HepG2 (cell line): ENCODE results near the gene WASHC3. TPM values are rescaled to one million over a fixed set of nuclear protein-coding genes. Genes with fewer than 3 reads are reported as not detected.

Experiments used
- AGO2 ChIP-seq: fragments of 200-400 bp; formaldehyde crosslinking; optimal IDR thresholded peaks from 2 replicates; pipeline ENCODE3; 2017; ENCODE audit warnings: mild to moderate bottlenecking, low read depth, low read length, moderate library complexity
- ATAD3A ChIP-seq: sonication (generic); formaldehyde crosslinking; IDR thresholded peaks from 2 replicates; pipeline ENCODE4 v1.4.0; 2020; ENCODE audit warnings: missing genetic modification reagents
- EHMT2 ChIP-seq: fragments of 200-600 bp; sonication (generic); IDR thresholded peaks from 2 replicates; pipeline ENCODE4 v1.7.0; 2017; ENCODE audit warnings: antibody characterized with exemption, low read depth, low read length, borderline replicate concordance
- EP300 ChIP-seq, 3 experiments: sonication (generic) in 1 of 3; formaldehyde crosslinking in 1 of 3; IDR thresholded peaks; 2 replicates each; pipeline versions ENCODE4 v1.5.1 to v1.6.1; 2011 to 2020; ENCODE audit warnings: low read depth in 2 of 3, low read length in 2 of 3, borderline replicate concordance in 1 of 3, improper control_type of control experiment in 1 of 3, mild to moderate bottlenecking in 1 of 3, missing genetic modification reagents in 1 of 3, moderate library complexity in 1 of 3
- FLYWCH1 ChIP-seq: sonication (generic); formaldehyde crosslinking; IDR thresholded peaks from 2 replicates; pipeline ENCODE4 v1.8.1; 2023; ENCODE audit warnings: mild to moderate bottlenecking, missing genetic modification reagents
- FOSL1 ChIP-seq: sonication (generic); formaldehyde crosslinking; IDR thresholded peaks from 2 replicates; pipeline ENCODE4 v1.9.0; 2021; ENCODE audit warnings: missing genetic modification reagents, borderline replicate concordance
- IRX3 ChIP-seq: sonication (generic); formaldehyde crosslinking; IDR thresholded peaks from 2 replicates; pipeline ENCODE4 v1.8.1; 2023; ENCODE audit warnings: mild to moderate bottlenecking, low read depth, missing genetic modification reagents, borderline replicate concordance
- MEIS1 ChIP-seq: sonication (generic); formaldehyde crosslinking; IDR thresholded peaks from 2 replicates; pipeline ENCODE4 v1.9.0; 2021; ENCODE audit warnings: mild to moderate bottlenecking, missing genetic modification reagents, moderate library complexity, borderline replicate concordance
- NFKBIZ ChIP-seq: IDR thresholded peaks from 2 replicates; pipeline ENCODE4 v1.6.1; 2018; ENCODE audit warnings: missing genetic modification reagents, missing compliant biosample characterization
- NPAS2 ChIP-seq: sonication (generic); formaldehyde crosslinking; IDR thresholded peaks from 2 replicates; pipeline ENCODE4 v1.8.0; 2022; ENCODE audit warnings: mild to moderate bottlenecking, missing genetic modification reagents, borderline replicate concordance
- PHF8 ChIP-seq: sonication (generic); formaldehyde crosslinking; IDR thresholded peaks from 2 replicates; pipeline ENCODE4 v1.5.0; 2020; ENCODE audit warnings: missing genetic modification reagents
- SAFB2 ChIP-seq: sonication (generic); formaldehyde crosslinking; IDR thresholded peaks from 2 replicates; pipeline ENCODE4 v1.5.1; 2020; ENCODE audit warnings: missing genetic modification reagents, low read depth, mild to moderate bottlenecking, borderline replicate concordance
- ZNF720 ChIP-seq: sonication (generic); formaldehyde crosslinking; IDR thresholded peaks from 2 replicates; pipeline ENCODE4 v1.4.0; 2020; ENCODE audit warnings: missing genetic modification reagents
- polyA plus RNA-seq, 8 experiments: library from polyadenylated mRNA; depleted of rRNA in 3 of 8; stranded (reverse) in 7 of 8; unstranded in 1 of 8; fragments of >200 nt; fragmentation: Illumina TruSeq in 4 of 8; extraction: Trizol in 4 of 8; gene quantifications; 2 replicates each; pipeline versions ENCODE4 v1.2.1 to v1.2.3, GENCODE V29; 2011 to 2016; ENCODE audit warnings: low read depth in 4 of 8, missing spikeins in 1 of 8, mixed read lengths in 1 of 8; ENCODE audit not compliant: insufficient read depth in 1 of 8
- total RNA-seq, 5 experiments: library from RNA; depleted of rRNA; stranded (reverse); fragments of >200 nt; fragmentation: Illumina TruSeq; extraction: Trizol; gene quantifications; 2 replicates each; pipeline ENCODE4 v1.2.3, GENCODE V29; 2016; ENCODE audit warnings: low read depth in 1 of 5
- TF ChIP-seq, protein P1 (sequence below): sonication (generic); formaldehyde crosslinking; IDR thresholded peaks from 2 replicates; pipeline ENCODE4 v1.5.1; 2020; ENCODE audit warnings: mild to moderate bottlenecking, missing genetic modification reagents, moderate library complexity
- TF ChIP-seq, protein P2 (sequence below): sonication (generic); formaldehyde crosslinking; IDR thresholded peaks from 2 replicates; pipeline ENCODE4 v1.5.0; 2020; ENCODE audit warnings: missing genetic modification reagents
- TF ChIP-seq, protein P3 (sequence below): sonication (generic); formaldehyde crosslinking; IDR thresholded peaks from 2 replicates; pipeline ENCODE4 v1.5.0; 2020; ENCODE audit warnings: missing genetic modification reagents
- TF ChIP-seq, protein P4 (sequence below): sonication (generic); formaldehyde crosslinking; IDR thresholded peaks from 2 replicates; pipeline ENCODE4 v1.4.0; 2020; ENCODE audit warnings: low read depth, missing genetic modification reagents

WASHC3 gene
- total and polyA plus RNA-seq, 2 of the 13 experiments (the other 11 are each of a cell fraction or from before 2014, with no cell fraction given) = 32.7 to 47.3 TPM

DNA sequence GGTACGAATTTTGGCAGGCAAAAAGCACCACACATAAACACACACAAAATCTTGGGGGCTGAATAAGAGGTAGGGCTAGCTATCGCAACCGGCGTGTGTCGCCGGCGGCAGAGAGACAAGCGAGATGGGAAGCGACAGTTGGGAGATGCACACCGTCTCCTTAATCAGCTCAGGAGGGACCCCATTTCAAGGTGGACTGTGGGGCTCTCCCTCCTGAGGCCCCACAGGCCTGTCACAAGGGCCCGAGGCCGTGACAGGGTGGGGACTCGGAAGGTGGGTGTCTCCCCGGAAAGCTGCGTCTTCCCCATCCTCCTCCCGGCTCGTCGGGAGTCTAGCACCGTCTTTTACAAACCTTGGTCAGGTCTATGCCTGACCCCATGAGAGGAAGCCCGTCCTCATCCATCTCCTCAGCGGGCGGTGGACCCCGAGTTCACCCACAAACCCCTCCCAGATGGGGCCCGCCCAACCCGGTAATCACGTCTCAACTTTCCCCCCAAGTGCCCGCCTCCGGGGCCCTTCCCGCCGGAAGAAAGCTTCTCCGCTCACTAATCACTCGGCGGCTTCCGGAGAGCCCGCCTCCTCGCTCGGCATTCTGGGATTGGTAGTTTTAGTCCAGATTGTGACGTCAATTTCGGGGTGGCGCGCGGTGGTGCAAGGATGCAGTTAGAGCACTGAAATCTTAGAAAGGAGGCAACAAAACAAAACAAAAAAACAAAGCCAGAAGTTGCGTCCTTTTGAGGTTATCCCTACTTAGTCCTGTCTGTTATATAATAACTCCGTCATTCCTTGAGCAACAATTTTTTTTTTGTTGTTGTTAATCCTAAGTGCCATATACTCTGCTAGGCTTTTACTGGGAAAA, at the start of gene WASHC3 (continued):
- TF ChIP-seq FOSL1 (CRISPR knock-in tag) (no peak), ZNF720 (CRISPR knock-in tag) (no peak), FLYWCH1 (CRISPR knock-in tag) (no peak), NFKBIZ (CRISPR knock-in tag) (no peak), NPAS2 (CRISPR knock-in tag) (no peak), EP300 (IDR thresholded peaks at IDR 0.05; ENCODE audit: low read depth in 2 of 2, low read length in 2 of 2) (no peak), EP300 (CRISPR knock-in tag; IDR thresholded peaks at IDR 0.05; ENCODE audit: borderline replicate concordance) (no peak), AGO2 (peak; percentile 39), EHMT2 (no peak; the same call in 1 of the 2 replicates), IRX3 (CRISPR knock-in tag) (no peak), MEIS1 (CRISPR knock-in tag) (no peak), SAFB2 (CRISPR knock-in tag) (no peak), ATAD3A (CRISPR knock-in tag) (no peak), PHF8 (CRISPR knock-in tag) (peak; percentile 79)
- TF ChIP-seq, protein P1, sequence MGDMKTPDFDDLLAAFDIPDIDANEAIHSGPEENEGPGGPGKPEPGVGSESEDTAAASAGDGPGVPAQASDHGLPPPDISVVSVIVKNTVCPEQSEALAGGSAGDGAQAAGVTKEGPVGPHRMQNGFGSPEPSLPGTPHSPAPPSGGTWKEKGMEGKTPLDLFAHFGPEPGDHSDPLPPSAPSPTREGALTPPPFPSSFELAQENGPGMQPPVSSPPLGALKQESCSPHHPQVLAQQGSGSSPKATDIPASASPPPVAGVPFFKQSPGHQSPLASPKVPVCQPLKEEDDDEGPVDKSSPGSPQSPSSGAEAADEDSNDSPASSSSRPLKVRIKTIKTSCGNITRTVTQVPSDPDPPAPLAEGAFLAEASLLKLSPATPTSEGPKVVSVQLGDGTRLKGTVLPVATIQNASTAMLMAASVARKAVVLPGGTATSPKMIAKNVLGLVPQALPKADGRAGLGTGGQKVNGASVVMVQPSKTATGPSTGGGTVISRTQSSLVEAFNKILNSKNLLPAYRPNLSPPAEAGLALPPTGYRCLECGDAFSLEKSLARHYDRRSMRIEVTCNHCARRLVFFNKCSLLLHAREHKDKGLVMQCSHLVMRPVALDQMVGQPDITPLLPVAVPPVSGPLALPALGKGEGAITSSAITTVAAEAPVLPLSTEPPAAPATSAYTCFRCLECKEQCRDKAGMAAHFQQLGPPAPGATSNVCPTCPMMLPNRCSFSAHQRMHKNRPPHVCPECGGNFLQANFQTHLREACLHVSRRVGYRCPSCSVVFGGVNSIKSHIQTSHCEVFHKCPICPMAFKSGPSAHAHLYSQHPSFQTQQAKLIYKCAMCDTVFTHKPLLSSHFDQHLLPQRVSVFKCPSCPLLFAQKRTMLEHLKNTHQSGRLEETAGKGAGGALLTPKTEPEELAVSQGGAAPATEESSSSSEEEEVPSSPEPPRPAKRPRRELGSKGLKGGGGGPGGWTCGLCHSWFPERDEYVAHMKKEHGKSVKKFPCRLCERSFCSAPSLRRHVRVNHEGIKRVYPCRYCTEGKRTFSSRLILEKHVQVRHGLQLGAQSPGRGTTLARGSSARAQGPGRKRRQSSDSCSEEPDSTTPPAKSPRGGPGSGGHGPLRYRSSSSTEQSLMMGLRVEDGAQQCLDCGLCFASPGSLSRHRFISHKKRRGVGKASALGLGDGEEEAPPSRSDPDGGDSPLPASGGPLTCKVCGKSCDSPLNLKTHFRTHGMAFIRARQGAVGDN (CRISPR knock-in tag) = peak; percentile 76
- TF ChIP-seq, protein P2, sequence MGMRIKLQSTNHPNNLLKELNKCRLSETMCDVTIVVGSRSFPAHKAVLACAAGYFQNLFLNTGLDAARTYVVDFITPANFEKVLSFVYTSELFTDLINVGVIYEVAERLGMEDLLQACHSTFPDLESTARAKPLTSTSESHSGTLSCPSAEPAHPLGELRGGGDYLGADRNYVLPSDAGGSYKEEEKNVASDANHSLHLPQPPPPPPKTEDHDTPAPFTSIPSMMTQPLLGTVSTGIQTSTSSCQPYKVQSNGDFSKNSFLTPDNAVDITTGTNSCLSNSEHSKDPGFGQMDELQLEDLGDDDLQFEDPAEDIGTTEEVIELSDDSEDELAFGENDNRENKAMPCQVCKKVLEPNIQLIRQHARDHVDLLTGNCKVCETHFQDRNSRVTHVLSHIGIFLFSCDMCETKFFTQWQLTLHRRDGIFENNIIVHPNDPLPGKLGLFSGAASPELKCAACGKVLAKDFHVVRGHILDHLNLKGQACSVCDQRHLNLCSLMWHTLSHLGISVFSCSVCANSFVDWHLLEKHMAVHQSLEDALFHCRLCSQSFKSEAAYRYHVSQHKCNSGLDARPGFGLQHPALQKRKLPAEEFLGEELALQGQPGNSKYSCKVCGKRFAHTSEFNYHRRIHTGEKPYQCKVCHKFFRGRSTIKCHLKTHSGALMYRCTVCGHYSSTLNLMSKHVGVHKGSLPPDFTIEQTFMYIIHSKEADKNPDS = no peak
- TF ChIP-seq, protein P3, sequence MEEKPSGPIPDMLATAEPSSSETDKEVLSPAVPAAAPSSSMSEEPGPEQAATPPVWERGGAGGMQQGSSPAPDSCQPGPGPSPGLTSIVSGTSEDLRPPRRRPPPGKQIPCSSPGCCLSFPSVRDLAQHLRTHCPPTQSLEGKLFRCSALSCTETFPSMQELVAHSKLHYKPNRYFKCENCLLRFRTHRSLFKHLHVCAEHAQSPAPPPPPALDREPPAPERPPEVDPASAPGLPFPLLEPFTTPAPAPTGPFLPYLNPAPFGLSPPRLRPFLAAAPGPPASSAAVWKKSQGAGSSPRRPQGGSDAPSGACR = peak; percentile 80; the same call in 1 of the 2 replicates
- TF ChIP-seq, protein P4, sequence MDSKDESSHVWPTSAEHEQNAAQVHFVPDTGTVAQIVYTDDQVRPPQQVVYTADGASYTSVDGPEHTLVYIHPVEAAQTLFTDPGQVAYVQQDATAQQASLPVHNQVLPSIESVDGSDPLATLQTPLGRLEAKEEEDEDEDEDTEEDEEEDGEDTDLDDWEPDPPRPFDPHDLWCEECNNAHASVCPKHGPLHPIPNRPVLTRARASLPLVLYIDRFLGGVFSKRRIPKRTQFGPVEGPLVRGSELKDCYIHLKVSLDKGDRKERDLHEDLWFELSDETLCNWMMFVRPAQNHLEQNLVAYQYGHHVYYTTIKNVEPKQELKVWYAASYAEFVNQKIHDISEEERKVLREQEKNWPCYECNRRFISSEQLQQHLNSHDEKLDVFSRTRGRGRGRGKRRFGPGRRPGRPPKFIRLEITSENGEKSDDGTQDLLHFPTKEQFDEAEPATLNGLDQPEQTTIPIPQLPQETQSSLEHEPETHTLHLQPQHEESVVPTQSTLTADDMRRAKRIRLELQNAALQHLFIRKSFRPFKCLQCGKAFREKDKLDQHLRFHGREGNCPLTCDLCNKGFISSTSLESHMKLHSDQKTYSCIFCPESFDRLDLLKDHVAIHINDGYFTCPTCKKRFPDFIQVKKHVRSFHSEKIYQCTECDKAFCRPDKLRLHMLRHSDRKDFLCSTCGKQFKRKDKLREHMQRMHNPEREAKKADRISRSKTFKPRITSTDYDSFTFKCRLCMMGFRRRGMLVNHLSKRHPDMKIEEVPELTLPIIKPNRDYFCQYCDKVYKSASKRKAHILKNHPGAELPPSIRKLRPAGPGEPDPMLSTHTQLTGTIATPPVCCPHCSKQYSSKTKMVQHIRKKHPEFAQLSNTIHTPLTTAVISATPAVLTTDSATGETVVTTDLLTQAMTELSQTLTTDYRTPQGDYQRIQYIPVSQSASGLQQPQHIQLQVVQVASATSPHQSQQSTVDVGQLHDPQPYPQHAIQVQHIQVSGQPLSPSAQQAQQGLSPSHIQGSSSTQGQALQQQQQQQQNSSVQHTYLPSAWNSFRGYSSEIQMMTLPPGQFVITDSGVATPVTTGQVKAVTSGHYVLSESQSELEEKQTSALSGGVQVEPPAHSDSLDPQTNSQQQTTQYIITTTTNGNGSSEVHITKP (CRISPR knock-in tag) = 0 out of 2 replicates have a peak, but pooled peaks have one; percentile 45
